Endodermal cell (in vitro differentiated cells): Measurements from ENCODE around the gene PODNL1. TPM values are rescaled to one million over a fixed set of nuclear protein-coding genes. Genes with fewer than 3 reads are reported as not detected.
A peak's percentile ranks its signal among the peaks of the same experiment; 100 is the strongest.

Experiments used
- DNase-seq: peaks from one replicate; pipeline ENCODE4 v3.0.0-alpha.2; 2017
- H3K27ac ChIP-seq: 2 replicates; pipeline ENCODE4 v1.5.1; 2013; ENCODE audit warnings: mild to moderate bottlenecking, low read depth, low read length, moderate library complexity
- H3K27me3 ChIP-seq: 2 replicates; pipeline ENCODE4 v1.6.1; 2013; ENCODE audit warnings: mild to moderate bottlenecking, low read length, moderate library complexity; ENCODE audit not compliant: insufficient read depth, control insufficient read depth, poor library complexity, severe bottlenecking
- H3K36me3 ChIP-seq: 2 replicates; pipeline ENCODE4 v1.7.0; 2013; ENCODE audit warnings: mild to moderate bottlenecking, low read length, moderate library complexity; ENCODE audit not compliant: control insufficient read depth, insufficient read depth
- H3K4me1 ChIP-seq: one replicate; pipeline ENCODE4 v1.7.0; 2013; ENCODE audit warnings: low read length; ENCODE audit not compliant: control insufficient read depth, insufficient read depth
- H3K4me3 ChIP-seq: 2 replicates; pipeline ENCODE4 v1.5.1; 2013; ENCODE audit warnings: mild to moderate bottlenecking, low read length, moderate library complexity
- H3K9ac ChIP-seq: 2 replicates; pipeline ENCODE4 v1.6.1; 2013; ENCODE audit warnings: mild to moderate bottlenecking, low read length, moderate library complexity; ENCODE audit not compliant: poor library complexity, severe bottlenecking; ENCODE audit errors: extremely low read depth
- H3K9me3 ChIP-seq: 2 replicates; pipeline ENCODE4 v1.6.1; 2013; ENCODE audit warnings: mild to moderate bottlenecking, low read length, moderate library complexity; ENCODE audit not compliant: control insufficient read depth
- H3K27ac Mint-ChIP-seq: 2 replicates; pipeline ENCODE4 v1.8.0; 2020; ENCODE audit warnings: mixed read lengths
- H3K27me3 Mint-ChIP-seq: 2 replicates; pipeline ENCODE4 v1.8.0; 2021; ENCODE audit warnings: mild to moderate bottlenecking, mixed read lengths; ENCODE audit not compliant: insufficient read depth
- H3K36me3 Mint-ChIP-seq: 2 replicates; pipeline ENCODE4 v1.8.0; 2020; ENCODE audit warnings: low read depth, mixed read lengths
- H3K4me1 Mint-ChIP-seq: 2 replicates; pipeline ENCODE4 v1.8.0; 2020; ENCODE audit warnings: mixed read lengths
- H3K4me3 Mint-ChIP-seq: 2 replicates; pipeline ENCODE4 v1.8.0; 2020; ENCODE audit warnings: mild to moderate bottlenecking, moderate library complexity, mixed read lengths
- H3K9me3 Mint-ChIP-seq: 2 replicates; pipeline ENCODE4 v1.8.0; 2020; ENCODE audit warnings: mild to moderate bottlenecking, mixed read lengths
- CTCF ChIP-seq: fragments of 200-600 bp; sonication (generic); conservative IDR thresholded peaks from 2 replicates; pipeline ENCODE4 v1.5.0; 2021; ENCODE audit warnings: antibody characterized with exemption, mild to moderate bottlenecking
- WGBS, 2 experiments: methylation state at CpG; one replicate each; pipeline versions ENCODE4 v1.1.5 to v1.1.7; 2013; ENCODE audit warnings: missing lambda C conversion rate in 2 of 2, mixed read lengths in 1 of 2; ENCODE audit not compliant: insufficient coverage in 1 of 2, insufficient read length in 1 of 2; 5-methylcytosine and 5-hydroxymethylcytosine counted together
- total RNA-seq, 2 donors: library from RNA; stranded (reverse); fragmentation: NEBNext Ultra II Directional in 1 of 2; extraction: Animal tissue kit (Norgen Biotek cat#: 25700) in 1 of 2; gene quantifications; 2 replicates in 1 of 2; 3 replicates in 1 of 2; pipeline ENCODE4 v1.2.1, GENCODE V29; 2021

The PODNL1 gene
- total RNA-seq, 2 donors from 2014 or later: 0.29 TPM; not detected in 1

- Histone ChIP-seq H3K9ac (peak within 1 kb of the TSS; percentile 71), H3K27me3 (no peaks in the 10 kb centered on the region), H3K4me1 (no peaks in the 10 kb centered on the region), H3K36me3 (peaks cover 23% of the 10 kb centered on the region), H3K4me3 (peak within 1 kb of the TSS; percentile 94), H3K9me3 (no peaks in the 10 kb centered on the region), H3K27ac (peak within 1 kb of the TSS; percentile 89)
- H3K9me3 Mint-ChIP-seq: no peaks in the 10 kb centered on the region
- peaks cover 6% of the 10 kb centered on the region for H3K4me1 Mint-ChIP-seq
- peak within 1 kb of the TSS; percentile 90 for H3K27ac Mint-ChIP-seq
- H3K4me3 Mint-ChIP-seq: peak within 1 kb of the TSS; percentile 76
- H3K36me3 Mint-ChIP-seq: peaks cover 16% of the 10 kb centered on the region
- peak; percentile 99 for DNase-seq
- peaks cover 6% of the 10 kb centered on the region for H3K27me3 Mint-ChIP-seq
- WGBS, 2 experiments: 0 to 1% methylated on average over 26 to 49 of the region's 65 CpGs
- no peak for TF ChIP-seq CTCF
These were observed 14.1 kb upstream of the PODNL1 start, which contains the start of gene DCAF15 for GRCh38 chr19:13952154-13952930. DCAF15 (plus strand) TSS chr19:13952509; CDS start chr19:13952513, 4 bp downstream.

DNA sequence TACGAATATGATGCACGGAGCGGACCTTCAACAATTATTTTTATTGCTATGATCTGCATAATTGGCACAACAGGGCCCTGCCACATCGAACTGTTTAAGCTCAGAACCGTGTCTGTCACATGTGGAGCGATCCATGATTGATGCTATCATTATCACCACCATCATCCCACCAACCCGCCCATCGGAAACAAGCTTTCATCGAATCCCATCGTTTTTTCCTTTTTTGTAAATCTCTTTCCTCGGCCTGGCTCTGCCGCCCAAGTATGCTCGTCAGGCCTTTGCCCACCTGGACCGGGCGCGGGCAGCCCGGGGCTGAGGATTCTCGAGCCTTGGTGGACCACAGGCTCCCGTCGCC, 13.6 kb upstream of the PODNL1 start:
- Histone ChIP-seq H3K27ac (no peak overlapping the region), H3K4me3 (peak overlapping the region; percentile 41), H3K9me3 (no peaks in the 10 kb centered on the region), H3K4me1 (no peaks in the 10 kb centered on the region), H3K36me3 (peaks cover 17% of the 10 kb centered on the region), H3K9ac (no peak overlapping the region), H3K27me3 (no peaks in the 10 kb centered on the region)
- WGBS, 2 experiments: 23 to 26% methylated on average over 17 to 20 of the region's 20 CpGs
- H3K4me3 Mint-ChIP-seq: peak overlapping the region; percentile 76
- peaks cover 6% of the 10 kb centered on the region for H3K27me3 Mint-ChIP-seq
- TF ChIP-seq CTCF: no peak
- no peak for DNase-seq
- H3K36me3 Mint-ChIP-seq: peaks cover 14% of the 10 kb centered on the region
- H3K9me3 Mint-ChIP-seq: no peaks in the 10 kb centered on the region
- peaks cover 6% of the 10 kb centered on the region for H3K4me1 Mint-ChIP-seq
- no peak overlapping the region for H3K27ac Mint-ChIP-seq

DNA sequence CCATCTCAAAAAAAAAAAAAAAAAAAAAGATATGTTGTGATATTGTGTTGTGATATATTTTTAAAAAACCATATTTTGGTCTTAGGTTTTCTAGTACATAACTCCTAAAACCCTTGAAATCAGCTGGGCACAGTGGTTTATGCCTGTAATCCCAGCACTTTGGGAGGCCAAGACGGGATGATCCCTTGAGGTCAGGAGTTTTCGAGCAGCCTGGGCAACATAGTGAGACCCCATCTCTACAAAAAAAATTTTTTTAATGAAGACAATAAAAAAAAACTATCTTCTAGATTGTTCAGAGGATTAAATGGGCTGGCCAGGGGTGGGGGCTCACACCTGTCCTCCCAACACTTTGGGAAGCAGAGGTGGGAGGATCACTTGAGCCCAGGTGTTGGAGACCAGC, 12.8 kb upstream of the PODNL1 start:
- WGBS, 2 experiments: 80 to 89% methylated on average over 1 to 2 of the region's 2 CpGs
- Histone ChIP-seq H3K9ac (no peak overlapping the region), H3K36me3 (peaks cover 10% of the 10 kb centered on the region), H3K4me1 (no peaks in the 10 kb centered on the region), H3K4me3 (no peak overlapping the region), H3K9me3 (no peaks in the 10 kb centered on the region), H3K27me3 (no peaks in the 10 kb centered on the region), H3K27ac (no peak overlapping the region)
- no peak for DNase-seq
- peaks cover 7% of the 10 kb centered on the region for H3K36me3 Mint-ChIP-seq
- no peaks in the 10 kb centered on the region for H3K9me3 Mint-ChIP-seq
- no peak overlapping the region for H3K4me3 Mint-ChIP-seq
- H3K27ac Mint-ChIP-seq: no peak overlapping the region
- no peak for TF ChIP-seq CTCF
- H3K4me1 Mint-ChIP-seq: peaks cover 6% of the 10 kb centered on the region
- peaks cover 6% of the 10 kb centered on the region for H3K27me3 Mint-ChIP-seq
